Breast epithelium (tissue), 4 donors: ENCODE data around the gene BRINP2. TPM values are rescaled to one million over a fixed set of nuclear protein-coding genes. Genes with fewer than 3 reads are reported as not detected.

Experiments used
- DNase-seq, 2 donors: peaks; one replicate each; pipeline ENCODE4 v3.0.0-alpha.2; 2019; ENCODE audit warnings: low spot score in 2 of 2
- H3K27ac ChIP-seq, 2 donors: fragments of 200-600 bp; sonication (generic) in 1 of 2; one replicate each; pipeline ENCODE4 v1.5.1; 2016 to 2019; ENCODE audit warnings: mild to moderate bottlenecking in 1 of 2
- H3K27me3 ChIP-seq, 2 donors: fragments of 200-600 bp; sonication (generic) in 1 of 2; one replicate each; pipeline versions ENCODE4 v1.5.1 to v1.6.0; 2017 to 2019; ENCODE audit warnings: control low read depth in 1 of 2, mild to moderate bottlenecking in 1 of 2
- H3K36me3 ChIP-seq: fragments of 200-600 bp; one replicate; pipeline ENCODE4 v1.5.1; 2019
- H3K4me1 ChIP-seq, 2 donors: fragments of 200-600 bp; sonication (generic); one replicate each; pipeline ENCODE4 v1.5.1; 2016 to 2019; ENCODE audit warnings: control low read depth in 1 of 2
- H3K4me3 ChIP-seq, 3 donors: fragments of 200-600 bp; sonication (generic); 1 replicate in 2 of 3; 2 replicates in 1 of 3; pipeline ENCODE4 v1.5.1; 2016 to 2019; ENCODE audit warnings: mild to moderate bottlenecking in 3 of 3, moderate library complexity in 2 of 3
- H3K9me3 ChIP-seq, 2 donors: fragments of 200-600 bp; sonication (generic) in 1 of 2; one replicate each; pipeline ENCODE4 v1.5.1; 2016 to 2019; ENCODE audit warnings: control low read depth in 1 of 2
- CTCF ChIP-seq, 3 donors: fragments of 450-650 bp; IDR thresholded peaks; one replicate each; pipeline ENCODE4 v1.5.1; 2016 to 2017; ENCODE audit warnings: antibody characterized with exemption in 3 of 3, mild to moderate bottlenecking in 3 of 3, moderate library complexity in 3 of 3
- POLR2A ChIP-seq: fragments of 450-650 bp; IDR thresholded peaks from one replicate; pipeline ENCODE4 v1.6.1; 2016; ENCODE audit warnings: antibody characterized with exemption, mild to moderate bottlenecking, moderate library complexity
- POLR2AphosphoS5 ChIP-seq, 3 donors: sonication (generic); formaldehyde crosslinking; IDR thresholded peaks; one replicate each; pipeline ENCODE4 v1.6.1; 2017; ENCODE audit warnings: antibody characterized with exemption in 3 of 3
- intact Hi-C: fragments of 100-400 bp; cut with DNase I; formaldehyde crosslinking; loops from one replicate; pipeline ENCODE4 v1.15.1; 2023; ENCODE audit warnings: low total_unique reads
- total RNA-seq, 3 donors: library from RNA; depleted of rRNA; stranded (reverse); fragments of >200 nt; gene quantifications; one replicate each; pipeline ENCODE4 v1.1.0, GENCODE V29; 2016

The BRINP2 gene
- total RNA-seq, 3 donors from 2014 or later, result 0.48 to 2.9 (median 1.5) TPM

- intact Hi-C loops, result no loop called here
- no peak overlapping the region for H3K27ac ChIP-seq
- H3K4me3 ChIP-seq, result no peak overlapping the region
- no peaks in the 10 kb centered on the region for H3K9me3 ChIP-seq
- TF ChIP-seq CTCF (IDR thresholded peaks at IDR 0.05), result no peak
- no peak for TF ChIP-seq POLR2AphosphoS5 (IDR thresholded peaks at IDR 0.05)
- no peak for TF ChIP-seq POLR2A
- DNase-seq, result no peak
- no peaks in the 10 kb centered on the region for H3K4me1 ChIP-seq
- H3K36me3 ChIP-seq, result no peaks in the 10 kb centered on the region
- H3K27me3 ChIP-seq, result no peaks in the 10 kb centered on the region
These were observed 86.4 kb downstream of the BRINP2 start for GRCh38 chr1:177257128-177257527.

- TF ChIP-seq CTCF (IDR thresholded peaks at IDR 0.05) (no peak), POLR2A (no peak), POLR2AphosphoS5 (IDR thresholded peaks at IDR 0.05) (no peak)
- no peaks in the 10 kb centered on the region for H3K9me3 ChIP-seq
- H3K36me3 ChIP-seq, result no peaks in the 10 kb centered on the region
- DNase-seq, result no peak
- H3K4me3 ChIP-seq, result no peak overlapping the region
- H3K27ac ChIP-seq, result no peak overlapping the region
- no peaks in the 10 kb centered on the region for H3K27me3 ChIP-seq
- intact Hi-C loops, result no loop called here
- H3K4me1 ChIP-seq, result no peaks in the 10 kb centered on the region
These were observed 86.8 kb downstream of the BRINP2 start for GRCh38 chr1:177257576-177257975.

- Histone ChIP-seq H3K4me1 (peaks cover 0 to 8% of the 10 kb centered on the region in 2 donors), H3K9me3 (no peaks in the 10 kb centered on the region), H3K36me3 (no peaks in the 10 kb centered on the region), H3K4me3 (no peak overlapping the region), H3K27ac (no peak overlapping the region), H3K27me3 (no peaks in the 10 kb centered on the region)
- DNase-seq, result no peak
- no peak for TF ChIP-seq POLR2A
- TF ChIP-seq POLR2AphosphoS5 (IDR thresholded peaks at IDR 0.05), result no peak
- no peak for TF ChIP-seq CTCF (IDR thresholded peaks at IDR 0.05)
- intact Hi-C loops, result no loop called here
These were observed 100.1 kb downstream of the BRINP2 start for GRCh38 chr1:177270863-177271262.

GRCh38 chr1:177273141-177273540 lies 102.4 kb downstream of the BRINP2 start:
- no peak for DNase-seq
- intact Hi-C loops, result no loop called here
- Histone ChIP-seq H3K4me1 (peaks cover 0 to 8% of the 10 kb centered on the region in 2 donors), H3K27me3 (no peaks in the 10 kb centered on the region), H3K27ac (no peak overlapping the region), H3K9me3 (no peaks in the 10 kb centered on the region), H3K36me3 (no peaks in the 10 kb centered on the region), H3K4me3 (no peak overlapping the region)
- no peak for TF ChIP-seq POLR2A

GRCh38 chr1:177274687-177275211 lies 104.0 kb downstream of the BRINP2 start:
- TF ChIP-seq POLR2A (no peak), POLR2AphosphoS5 (IDR thresholded peaks at IDR 0.05) (no peak), CTCF (IDR thresholded peaks at IDR 0.05) (no peak)
- Histone ChIP-seq H3K4me3 (no peak overlapping the region), H3K36me3 (no peaks in the 10 kb centered on the region), H3K27me3 (no peaks in the 10 kb centered on the region), H3K4me1 (peaks cover 0 to 8% of the 10 kb centered on the region in 2 donors), H3K9me3 (no peaks in the 10 kb centered on the region), H3K27ac (peak overlapping the region in 1 of 2 donors; percentile 27)
- intact Hi-C loops, result no loop called here
- DNase-seq, result peak in 1 of 2 donors; percentile 45

- H3K4me1 ChIP-seq, result peaks cover 0 to 8% of the 10 kb centered on the region in 2 donors
- intact Hi-C loops, result no loop called here
- no peak for DNase-seq
- H3K36me3 ChIP-seq, result no peaks in the 10 kb centered on the region
- H3K27me3 ChIP-seq, result no peaks in the 10 kb centered on the region
- H3K4me3 ChIP-seq, result no peak overlapping the region
- H3K27ac ChIP-seq, result no peak overlapping the region
- H3K9me3 ChIP-seq, result no peaks in the 10 kb centered on the region
- TF ChIP-seq CTCF (IDR thresholded peaks at IDR 0.05) (no peak), POLR2AphosphoS5 (IDR thresholded peaks at IDR 0.05) (no peak), POLR2A (no peak)
These were observed 105.0 kb downstream of the BRINP2 start for GRCh38 chr1:177275736-177276135.
